HL-60/S4 treated with phorbol 12-myristate 13-acetate at 8.2 ng/mL for 4 days and 3 days (cell line): ENCODE measurements around the gene PMVK.
"Not testable (repeated sequence)": the region's sequence is repeated elsewhere in the genome, so short reads cannot be mapped to it uniquely, and the experiment has no call there.

Experiments used
- in situ Hi-C: fragments of 300-500 bp; cut with MboI; formaldehyde crosslinking; loops from 2 replicates; pipeline ENCODE4 v1.15.0; 2022; ENCODE audit warnings: low sequenced_read_pairs

PMVK gene

GRCh38 chr1:154936555-154937084 is at the start of gene PMVK:
PMVK (minus strand) TSS chr1:154936719; CDS start chr1:154936685, 34 bp downstream.
- in situ Hi-C loops: no loop called here

GRCh38 chr1:154983776-154984466 is 47.4 kb upstream of the PMVK start:
- in situ Hi-C loops: no loop called here

GRCh38 chr1:154982897-154983648 is 46.6 kb upstream of the PMVK start, which contains the start of gene FLAD1:
FLAD1 (plus strand) TSS chr1:154983344; CDS start chr1:154983695, 351 bp downstream.
- in situ Hi-C loops: no loop called here

GRCh38 chr1:154982341-154982740 is 45.8 kb upstream of the PMVK start:
- in situ Hi-C loops: no loop called here

- in situ Hi-C loops: no loop called here
These were observed 41.8 kb upstream of the PMVK start for GRCh38 chr1:154978360-154978759.

GRCh38 chr1:154977762-154978161 is 41.2 kb upstream of the PMVK start:
- in situ Hi-C loops: not testable (repeated sequence)

- in situ Hi-C loops: no loop called here
These were observed 39.0 kb upstream of the PMVK start for GRCh38 chr1:154975409-154976059.

- in situ Hi-C loops: no loop called here
These were observed 38.4 kb upstream of the PMVK start for GRCh38 chr1:154974808-154975408.

- in situ Hi-C loops: no loop called here
These were observed 37.7 kb upstream of the PMVK start, which contains the start of gene CKS1B for GRCh38 chr1:154974102-154974807. CKS1B (plus strand) TSS chr1:154974681; CDS start chr1:154974746, 65 bp downstream.

GRCh38 chr1:154973344-154974101 is 37.0 kb upstream of the PMVK start:
- in situ Hi-C loops: no loop called here

- in situ Hi-C loops: no loop called here
These were observed 36.2 kb upstream of the PMVK start for GRCh38 chr1:154972517-154973343.

- in situ Hi-C loops: no loop called here
These were observed 35.6 kb upstream of the PMVK start for GRCh38 chr1:154972213-154972516.

GRCh38 chr1:154971341-154971998 is 35.0 kb upstream of the PMVK start:
- in situ Hi-C loops: no loop called here

GRCh38 chr1:154970631-154971340 is 34.3 kb upstream of the PMVK start, which contains the start of gene SHC1:
SHC1 (minus strand) TSS chr1:154970747; CDS start chr1:154970526, 221 bp downstream.
- in situ Hi-C loops: no loop called here

- in situ Hi-C loops: no loop called here
These were observed 33.4 kb upstream of the PMVK start for GRCh38 chr1:154969860-154970452.

GRCh38 chr1:154969246-154969645 is 32.7 kb upstream of the PMVK start:
- in situ Hi-C loops: no loop called here

- in situ Hi-C loops: no loop called here
These were observed 32.2 kb upstream of the PMVK start for GRCh38 chr1:154968731-154969130.
